Uterus (tissue), 2 donors: ENCODE measurements around the gene MAP3K5.

ENCODE experiments used
- CTCF ChIP-seq, 4 experiments: fragments of 200-600 bp in 2 of 4; fragments of 450-650 bp in 2 of 4; sonication (generic) in 2 of 4; IDR thresholded peaks; one replicate each; pipeline ENCODE4 v1.5.1; 2016 to 2019; ENCODE audit warnings: antibody characterized with exemption in 4 of 4, mild to moderate bottlenecking in 2 of 4, moderate library complexity in 1 of 4
- POLR2A ChIP-seq, 2 donors: fragments of 450-650 bp; IDR thresholded peaks; one replicate each; pipeline ENCODE4 v1.6.1; 2016; ENCODE audit warnings: antibody characterized with exemption in 2 of 2, mild to moderate bottlenecking in 1 of 2, moderate library complexity in 1 of 2

- TF ChIP-seq CTCF (IDR thresholded peaks at IDR 0.05) (no peak), POLR2A (IDR thresholded peaks at IDR 0.05) (no peak)
Measured at GRCh38 chr6:136549300-136550044, 242.8 kb downstream of the MAP3K5 start.
